ENCODE measurements around the gene ADRA2B.

Gene ADRA2B

GRCh38 chr2:96136129-96136720 is 19.9 kb upstream of the ADRA2B start:
- no peak for DNase-seq (ENCODE audit: low spot score)

- DNase-seq (ENCODE audit: low spot score): no peak
Measured at GRCh38 chr2:96135621-96136020, 19.2 kb upstream of the ADRA2B start.

GRCh38 chr2:96135171-96135570 is 18.8 kb upstream of the ADRA2B start:
- no peak for DNase-seq (ENCODE audit: low spot score)

GRCh38 chr2:96134421-96134820 is 18.1 kb upstream of the ADRA2B start:
- no peak for DNase-seq (ENCODE audit: low spot score)

GRCh38 chr2:96131813-96132745 is 15.7 kb upstream of the ADRA2B start:
- DNase-seq (ENCODE audit: low spot score): no peak

GRCh38 chr2:96131152-96131812 is 14.9 kb upstream of the ADRA2B start:
- DNase-seq (ENCODE audit: low spot score): no peak

- no peak for DNase-seq (ENCODE audit: low spot score)
Measured at GRCh38 chr2:96130483-96130882, 14.1 kb upstream of the ADRA2B start.

GRCh38 chr2:96129528-96130120 is 13.3 kb upstream of the ADRA2B start:
- no peak for DNase-seq (ENCODE audit: low spot score)

- DNase-seq (ENCODE audit: low spot score): no peak
Measured at GRCh38 chr2:96128456-96128855, 12.1 kb upstream of the ADRA2B start.

GRCh38 chr2:96124406-96125265 is 8.3 kb upstream of the ADRA2B start:
- no peak for DNase-seq (ENCODE audit: low spot score)

- DNase-seq (ENCODE audit: low spot score): no peak
Measured at GRCh38 chr2:96123936-96124335, 7.6 kb upstream of the ADRA2B start.

- DNase-seq (ENCODE audit: low spot score): no peak
Measured at GRCh38 chr2:96123290-96123689, 6.9 kb upstream of the ADRA2B start.

- no peak for DNase-seq (ENCODE audit: low spot score)
Measured at GRCh38 chr2:96122391-96122790, 6.0 kb upstream of the ADRA2B start.

GRCh38 chr2:96121414-96121813 is 5.0 kb upstream of the ADRA2B start:
- no peak for DNase-seq (ENCODE audit: low spot score)

GRCh38 chr2:96120991-96121390 is 4.6 kb upstream of the ADRA2B start:
- no peak for DNase-seq (ENCODE audit: low spot score)

GRCh38 chr2:96120091-96120720 is 3.8 kb upstream of the ADRA2B start:
- DNase-seq (ENCODE audit: low spot score): no peak

- DNase-seq (ENCODE audit: low spot score): no peak
Measured at GRCh38 chr2:96119389-96119751, 3.0 kb upstream of the ADRA2B start.

GRCh38 chr2:96118698-96119388 is 2.5 kb upstream of the ADRA2B start:
- no peak for DNase-seq (ENCODE audit: low spot score)

GRCh38 chr2:96117701-96118588 is 1.6 kb upstream of the ADRA2B start:
- DNase-seq (ENCODE audit: low spot score): no peak
